Fibroblast of skin of right quadriceps (primary cell): ENCODE measurements around the gene NXPE1.
A peak's percentile ranks its signal among the peaks of the same experiment; 100 is the strongest.
"Not testable (repeated sequence)": the region's sequence is repeated elsewhere in the genome, so short reads cannot be mapped to it uniquely, and the experiment has no call there.

Experiments
- DNase-seq: peaks from one replicate; pipeline ENCODE4 v3.0.0-alpha.2; 2013

The NXPE1 gene

GRCh38 chr11:114559425-114560310 is at the start of gene NXPE1:
NXPE1 (minus strand) TSS chr11:114559881; CDS start chr11:114551201, 8,680 bp downstream.
- DNase-seq, result no peak

- DNase-seq, result no peak
Observed at GRCh38 chr11:114609429-114609828, 49.7 kb upstream of the NXPE1 start.

GRCh38 chr11:114608605-114609004 is 48.9 kb upstream of the NXPE1 start:
- DNase-seq, result not testable (repeated sequence)

GRCh38 chr11:114607753-114608459 is 48.2 kb upstream of the NXPE1 start:
- no peak for DNase-seq

GRCh38 chr11:114606802-114607075 is 47.1 kb upstream of the NXPE1 start:
- not testable (repeated sequence) for DNase-seq

GRCh38 chr11:114606003-114606801 is 46.5 kb upstream of the NXPE1 start:
- DNase-seq, result no peak

- no peak for DNase-seq
Observed at GRCh38 chr11:114605370-114605769, 45.7 kb upstream of the NXPE1 start.

GRCh38 chr11:114604886-114605285 is 45.2 kb upstream of the NXPE1 start:
- no peak for DNase-seq

GRCh38 chr11:114604179-114604813 is 44.6 kb upstream of the NXPE1 start:
- no peak for DNase-seq

- DNase-seq, result not testable (repeated sequence)
Observed at GRCh38 chr11:114603151-114603550, 43.5 kb upstream of the NXPE1 start.

GRCh38 chr11:114598461-114598860 is 38.8 kb upstream of the NXPE1 start:
- DNase-seq, result no peak

- DNase-seq, result no peak
Observed at GRCh38 chr11:114596175-114596919, 36.7 kb upstream of the NXPE1 start.

GRCh38 chr11:114595571-114595970 is 35.9 kb upstream of the NXPE1 start, which contains the start of gene NXPE4:
NXPE4 (minus strand) TSS chr11:114595786; CDS start chr11:114594759, 1,027 bp downstream.
- no peak for DNase-seq

GRCh38 chr11:114594703-114595102 is 35.0 kb upstream of the NXPE1 start:
- DNase-seq, result no peak

GRCh38 chr11:114587398-114587953 is 27.8 kb upstream of the NXPE1 start:
- no peak for DNase-seq

GRCh38 chr11:114586797-114587196 is 27.1 kb upstream of the NXPE1 start:
- DNase-seq, result no peak

GRCh38 chr11:114571712-114572111 is 12.0 kb upstream of the NXPE1 start:
- DNase-seq, result no peak

GRCh38 chr11:114569801-114570200 is 10.1 kb upstream of the NXPE1 start:
- DNase-seq, result no peak

GRCh38 chr11:114566276-114566675 is 6.6 kb upstream of the NXPE1 start:
- no peak for DNase-seq

GRCh38 chr11:114564831-114565230 is 5.2 kb upstream of the NXPE1 start:
- peak; percentile 33 for DNase-seq

- peak; percentile 73 for DNase-seq
Observed at GRCh38 chr11:114563077-114563476, 3.4 kb upstream of the NXPE1 start.
